ENCODE measurements around the gene SORBS1. TPM values are rescaled to one million over a fixed set of nuclear protein-coding genes. Genes with fewer than 3 reads are reported as not detected.

Gene SORBS1
- total RNA-seq, 2 donors from 2014 or later, result 17.6 to 150 TPM

GRCh38 chr10:95437669-95438068, 123.5 kb downstream of the SORBS1 start:
- no peaks in the 10 kb centered on the region for H3K27me3 ChIP-seq
- no peaks in the 10 kb centered on the region for H3K4me1 ChIP-seq
- no peak for TF ChIP-seq CTCF (IDR thresholded peaks at IDR 0.05)
- H3K27ac ChIP-seq, result no peak overlapping the region
- H3K9me3 ChIP-seq, result no peaks in the 10 kb centered on the region
- intact Hi-C loops (cut with DNase I), result no loop called here
- H3K36me3 ChIP-seq, result no peaks in the 10 kb centered on the region
- DNase-seq, result no peak
- no peak overlapping the region for H3K4me3 ChIP-seq
- H3K9ac ChIP-seq (ENCODE audit: low read depth in 2 of 2, low read length in 2 of 2), result no peak overlapping the region

- intact Hi-C loops (cut with DNase I), result no loop called here
- Histone ChIP-seq H3K36me3 (no peaks in the 10 kb centered on the region), H3K4me1 (no peaks in the 10 kb centered on the region)
Measured at GRCh38 chr10:95435548-95436279, 125.5 kb downstream of the SORBS1 start.

GRCh38 chr10:95434583-95434982, 126.6 kb downstream of the SORBS1 start:
- Histone ChIP-seq H3K4me1 (no peaks in the 10 kb centered on the region), H3K9ac (ENCODE audit: low read depth in 2 of 2, low read length in 2 of 2) (no peak overlapping the region), H3K27me3 (no peaks in the 10 kb centered on the region), H3K36me3 (no peaks in the 10 kb centered on the region), H3K4me3 (no peak overlapping the region), H3K27ac (no peak overlapping the region), H3K9me3 (no peaks in the 10 kb centered on the region)
- TF ChIP-seq CTCF (IDR thresholded peaks at IDR 0.05), result no peak
- intact Hi-C loops (cut with DNase I), result no loop called here
- DNase-seq, result no peak

More at GRCh38 chr10:95435548-95436279, 125.5 kb downstream of the SORBS1 start:
- Histone ChIP-seq H3K9ac (ENCODE audit: low read depth in 2 of 2, low read length in 2 of 2) (no peak overlapping the region), H3K4me3 (no peak overlapping the region), H3K27ac (no peak overlapping the region), H3K27me3 (no peaks in the 10 kb centered on the region), H3K9me3 (no peaks in the 10 kb centered on the region)
- TF ChIP-seq CTCF (IDR thresholded peaks at IDR 0.05), result no peak
- DNase-seq, result no peak

- intact Hi-C loops (cut with DNase I), result loop anchor here (2.0 kb wide), 1 partner anchor 169 kb away; no protein-coding TSS in a partner anchor
- H3K27me3 ChIP-seq, result no peaks in the 10 kb centered on the region
- no peak for TF ChIP-seq CTCF (IDR thresholded peaks at IDR 0.05)
- no peaks in the 10 kb centered on the region for H3K36me3 ChIP-seq
- no peak overlapping the region for H3K9ac ChIP-seq (ENCODE audit: low read depth in 2 of 2, low read length in 2 of 2)
- no peak overlapping the region for H3K4me3 ChIP-seq
- no peak for DNase-seq
- no peaks in the 10 kb centered on the region for H3K9me3 ChIP-seq
- H3K4me1 ChIP-seq, result no peaks in the 10 kb centered on the region
- no peak overlapping the region for H3K27ac ChIP-seq
Measured at GRCh38 chr10:95431900-95432342, 129.2 kb downstream of the SORBS1 start.

- peak; percentile 54 for DNase-seq
- TF ChIP-seq CTCF (IDR thresholded peaks at IDR 0.05), result peak; percentile 97
- no peaks in the 10 kb centered on the region for H3K9me3 ChIP-seq
- no peak overlapping the region for H3K9ac ChIP-seq (ENCODE audit: low read depth in 2 of 2, low read length in 2 of 2)
- no peak overlapping the region for H3K4me3 ChIP-seq
- H3K27me3 ChIP-seq, result no peaks in the 10 kb centered on the region
- H3K4me1 ChIP-seq, result no peaks in the 10 kb centered on the region
- H3K36me3 ChIP-seq, result no peaks in the 10 kb centered on the region
- intact Hi-C loops (cut with DNase I), result loop anchor here (2.0 kb wide), 1 partner anchor 170 kb away; no protein-coding TSS in a partner anchor
- H3K27ac ChIP-seq, result no peak overlapping the region
Measured at GRCh38 chr10:95430231-95430951, 130.8 kb downstream of the SORBS1 start.

All from colonic mucosa (tissue), 4 donors.